GM23248 (cell line): ENCODE measurements around the gene USP12.

Experiments used
- EZH2 ChIP-seq: fragments of 200-600 bp; sonication (generic); IDR thresholded peaks from 2 replicates; pipeline ENCODE4 v1.6.1; 2018; ENCODE audit warnings: antibody characterized with exemption, mild to moderate bottlenecking; ENCODE audit not compliant: insufficient read depth, poor library complexity, severe bottlenecking
- EZH2phosphoT487 ChIP-seq: fragments of 200-600 bp; sonication (generic); IDR thresholded peaks from 2 replicates; pipeline ENCODE4 v1.6.1; 2018; ENCODE audit warnings: antibody characterized with exemption, moderate library complexity, mild to moderate bottlenecking, low read depth; ENCODE audit not compliant: insufficient read depth

DNA sequence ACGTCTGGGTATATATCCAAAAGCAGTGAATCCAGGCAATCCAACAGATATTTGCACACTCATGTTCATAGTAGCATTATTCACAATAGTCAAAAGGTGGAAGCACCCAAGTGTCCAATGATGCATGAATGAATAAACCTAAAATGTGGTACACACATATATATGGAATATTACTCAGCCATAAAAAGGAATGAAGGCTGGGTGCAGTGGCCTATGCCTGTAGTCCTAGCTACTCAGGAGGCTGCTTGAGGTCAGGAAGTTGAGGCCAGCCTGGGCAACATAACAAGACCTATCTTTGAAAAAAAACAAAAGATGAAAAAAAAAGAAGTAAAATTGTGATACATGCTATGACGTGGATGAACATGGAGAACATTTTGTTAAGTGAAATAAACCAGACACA lies 10.4 kb upstream of the USP12 start:
- TF ChIP-seq EZH2 (no peak), EZH2phosphoT487 (no peak)
